ENCODE results near the gene FANCC. TPM values are rescaled to one million over a fixed set of nuclear protein-coding genes. Genes with fewer than 3 reads are reported as not detected.
A peak's percentile ranks its signal among the peaks of the same experiment; 100 is the strongest.
"Not testable (repeated sequence)": the region's sequence is repeated elsewhere in the genome, so short reads cannot be mapped to it uniquely, and the experiment has no call there.

FANCC gene
- total RNA-seq, 3 donors from 2014 or later (not counting 1 experiment from before 2014, with no cell fraction given) = 9.9 to 18.9 (median 12.8) TPM

DNA sequence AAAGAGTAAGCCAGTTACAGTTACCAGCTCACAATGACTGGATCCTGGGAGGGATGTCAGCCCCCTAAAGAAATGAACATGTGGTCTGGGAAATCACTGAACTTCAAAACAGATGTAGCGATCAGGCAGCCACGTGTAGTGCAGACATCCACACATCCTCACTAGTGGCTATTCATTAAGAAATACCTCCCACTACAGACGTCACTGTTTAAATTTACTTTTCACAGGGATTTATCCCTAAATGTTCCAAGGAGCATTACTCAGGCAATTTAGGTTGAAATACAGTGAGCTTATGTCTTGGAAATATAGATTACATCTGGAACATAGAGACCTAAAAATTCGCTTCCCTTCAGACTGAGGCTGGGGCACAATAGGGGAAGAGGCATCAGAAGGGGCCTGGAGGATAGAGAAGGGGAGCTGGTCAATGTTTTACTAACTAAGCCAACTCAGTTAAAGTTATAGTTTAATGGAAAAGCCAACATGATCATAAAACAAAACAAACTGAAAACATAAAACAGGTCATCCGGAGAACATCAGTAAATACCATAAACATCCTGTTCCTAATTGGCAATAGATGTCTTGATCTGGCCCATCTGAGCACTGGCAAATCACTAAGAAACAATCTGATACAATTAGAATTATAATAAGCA is 92.3 kb downstream of the FANCC start:
- Histone ChIP-seq H3K4me3 (ENCODE audit: low read length) (no peak overlapping the region), H3K4me1 (ENCODE audit: control insufficient read depth, insufficient read depth, low read length) (no peaks in the 10 kb centered on the region), H3K27ac (ENCODE audit: low read length) (no peak overlapping the region), H3K27me3 (ENCODE audit: control insufficient read depth, insufficient read depth, low read length) (no peaks in the 10 kb centered on the region), H3K36me3 (ENCODE audit: control insufficient read depth, insufficient read depth, low read length) (no peaks in the 10 kb centered on the region), H3K9me3 (ENCODE audit: control insufficient read depth, insufficient read depth, low read length) (no peaks in the 10 kb centered on the region)
- Mint-ChIP-seq H3K4me3 (no peak overlapping the region), H3K4me1 (peaks cover 6% of the 10 kb centered on the region in 2 donors), H3K36me3 (no peaks in the 10 kb centered on the region), H3K27me3 (ENCODE audit: low read depth in 2 of 2) (no peaks in the 10 kb centered on the region), H3K9me3 (no peaks in the 10 kb centered on the region), H3K27ac (no peak overlapping the region)
- intact Hi-C loops (cut with micrococcal nuclease) = no loop called here
- no peak for DNase-seq
- TF ChIP-seq, protein P1, sequence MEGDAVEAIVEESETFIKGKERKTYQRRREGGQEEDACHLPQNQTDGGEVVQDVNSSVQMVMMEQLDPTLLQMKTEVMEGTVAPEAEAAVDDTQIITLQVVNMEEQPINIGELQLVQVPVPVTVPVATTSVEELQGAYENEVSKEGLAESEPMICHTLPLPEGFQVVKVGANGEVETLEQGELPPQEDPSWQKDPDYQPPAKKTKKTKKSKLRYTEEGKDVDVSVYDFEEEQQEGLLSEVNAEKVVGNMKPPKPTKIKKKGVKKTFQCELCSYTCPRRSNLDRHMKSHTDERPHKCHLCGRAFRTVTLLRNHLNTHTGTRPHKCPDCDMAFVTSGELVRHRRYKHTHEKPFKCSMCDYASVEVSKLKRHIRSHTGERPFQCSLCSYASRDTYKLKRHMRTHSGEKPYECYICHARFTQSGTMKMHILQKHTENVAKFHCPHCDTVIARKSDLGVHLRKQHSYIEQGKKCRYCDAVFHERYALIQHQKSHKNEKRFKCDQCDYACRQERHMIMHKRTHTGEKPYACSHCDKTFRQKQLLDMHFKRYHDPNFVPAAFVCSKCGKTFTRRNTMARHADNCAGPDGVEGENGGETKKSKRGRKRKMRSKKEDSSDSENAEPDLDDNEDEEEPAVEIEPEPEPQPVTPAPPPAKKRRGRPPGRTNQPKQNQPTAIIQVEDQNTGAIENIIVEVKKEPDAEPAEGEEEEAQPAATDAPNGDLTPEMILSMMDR (IDR thresholded peaks at IDR 0.05) = no peak
- 91% methylated on average over 5 of the region's 5 CpGs for WGBS (ENCODE audit: insufficient coverage)
- no peak for ATAC-seq

DNA sequence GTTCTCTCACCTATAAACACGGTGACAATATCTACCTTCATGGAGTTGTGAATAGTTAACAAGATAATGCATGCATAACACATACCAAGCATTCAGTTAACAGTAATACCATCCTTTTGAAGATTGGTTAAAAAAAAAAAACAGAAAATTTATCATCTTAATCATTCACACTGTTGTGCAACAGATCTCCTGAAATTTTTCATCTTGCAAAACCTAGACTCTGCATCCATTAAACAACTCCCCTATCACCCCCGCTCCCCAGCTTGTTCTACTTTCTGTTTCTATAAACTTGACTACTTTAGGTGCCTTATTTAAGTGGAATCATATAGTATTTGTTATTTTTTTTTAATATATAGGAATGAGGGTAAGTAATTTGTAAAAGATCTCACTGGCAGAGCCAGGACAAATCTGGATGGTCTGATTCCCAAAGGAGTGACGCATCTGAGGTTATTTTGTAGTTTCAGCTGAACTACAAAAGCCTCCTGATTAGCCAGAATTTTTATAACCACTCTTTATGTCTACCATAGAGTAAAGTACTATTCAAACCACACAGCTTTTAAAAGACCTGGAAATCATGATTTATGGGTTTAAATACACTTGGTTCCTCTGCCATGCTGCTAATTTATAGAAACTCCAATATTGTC is 93.0 kb downstream of the FANCC start:
- Histone ChIP-seq H3K27me3 (ENCODE audit: control insufficient read depth, insufficient read depth, low read length) (no peaks in the 10 kb centered on the region), H3K36me3 (ENCODE audit: control insufficient read depth, insufficient read depth, low read length) (no peaks in the 10 kb centered on the region), H3K4me1 (ENCODE audit: control insufficient read depth, insufficient read depth, low read length) (no peaks in the 10 kb centered on the region), H3K27ac (ENCODE audit: low read length) (no peak overlapping the region), H3K9me3 (ENCODE audit: control insufficient read depth, insufficient read depth, low read length) (no peaks in the 10 kb centered on the region), H3K4me3 (ENCODE audit: low read length) (no peak overlapping the region)
- no peaks in the 10 kb centered on the region for H3K9me3 Mint-ChIP-seq
- H3K27me3 Mint-ChIP-seq (ENCODE audit: low read depth in 2 of 2) = no peaks in the 10 kb centered on the region
- no peak overlapping the region for H3K27ac Mint-ChIP-seq
- no peak for DNase-seq
- intact Hi-C loops (cut with micrococcal nuclease) = no loop called here
- TF ChIP-seq, protein P1 (IDR thresholded peaks at IDR 0.05) = no peak
- 100% methylated on average over 1 of the region's 3 CpGs for WGBS (ENCODE audit: insufficient coverage)
- no peaks in the 10 kb centered on the region for H3K36me3 Mint-ChIP-seq
- ATAC-seq = peak in 1 of 3 donors; percentile 43
- no peak overlapping the region for H3K4me3 Mint-ChIP-seq
- H3K4me1 Mint-ChIP-seq = peaks cover 5 to 6% of the 10 kb centered on the region in 2 donors

DNA sequence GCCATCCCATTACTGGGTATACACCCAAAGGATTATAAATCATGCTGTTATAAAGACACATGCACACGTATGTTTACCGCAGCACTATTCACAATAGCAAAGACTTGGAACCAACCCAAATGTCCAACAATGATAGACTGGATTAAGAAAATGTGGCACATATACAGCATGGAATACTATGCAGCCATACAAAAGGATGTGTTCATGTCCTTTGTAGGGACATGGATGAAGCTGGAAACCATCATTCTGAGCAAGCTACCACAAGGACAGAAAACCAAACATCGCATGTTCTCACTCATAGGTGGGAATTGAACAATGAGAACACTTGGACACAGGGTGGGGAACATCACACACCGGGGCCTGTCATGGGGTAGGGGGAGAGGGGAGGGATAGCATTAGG is 97.2 kb downstream of the FANCC start:
- ATAC-seq; H3K27ac ChIP-seq (ENCODE audit: low read length); H3K4me3 Mint-ChIP-seq; H3K4me1 Mint-ChIP-seq; DNase-seq; H3K27me3 ChIP-seq (ENCODE audit: control insufficient read depth, insufficient read depth, low read length); H3K36me3 ChIP-seq (ENCODE audit: control insufficient read depth, insufficient read depth, low read length); H3K27me3 Mint-ChIP-seq (ENCODE audit: low read depth in 2 of 2); H3K4me3 ChIP-seq (ENCODE audit: low read length); H3K4me1 ChIP-seq (ENCODE audit: control insufficient read depth, insufficient read depth, low read length); H3K9me3 Mint-ChIP-seq; intact Hi-C loops (cut with micrococcal nuclease); H3K9me3 ChIP-seq (ENCODE audit: control insufficient read depth, insufficient read depth, low read length); H3K27ac Mint-ChIP-seq; H3K36me3 Mint-ChIP-seq: not testable (repeated sequence)
- WGBS (ENCODE audit: insufficient coverage) = no CpG with 5 or more reads among the region's 4 CpGs

DNA sequence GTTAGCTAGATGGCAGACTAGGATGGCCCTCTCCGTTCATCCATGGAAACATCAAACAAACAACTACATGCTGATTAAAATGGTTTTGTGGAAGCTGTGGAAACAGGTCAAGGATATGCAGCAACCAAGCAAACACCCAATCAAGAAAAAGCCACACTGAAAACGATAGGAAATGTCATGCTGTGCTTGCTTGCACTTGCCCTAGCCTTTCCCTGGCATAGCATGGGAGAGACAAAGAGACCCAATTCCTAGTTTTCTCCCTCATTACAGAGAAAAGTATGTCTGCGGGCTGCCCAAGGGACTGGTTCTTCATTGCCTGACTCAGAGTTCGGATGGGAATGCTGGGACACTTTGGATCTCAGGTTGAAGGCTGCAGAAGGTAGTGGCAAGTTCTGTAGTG is 98.7 kb downstream of the FANCC start:
- ATAC-seq = no peak
- DNase-seq = no peak
- Mint-ChIP-seq H3K4me3 (no peak overlapping the region), H3K4me1 (no peaks in the 10 kb centered on the region), H3K9me3 (no peaks in the 10 kb centered on the region), H3K36me3 (no peaks in the 10 kb centered on the region), H3K27me3 (ENCODE audit: low read depth in 2 of 2) (no peaks in the 10 kb centered on the region), H3K27ac (no peak overlapping the region)
- Histone ChIP-seq H3K27ac (ENCODE audit: low read length) (no peak overlapping the region), H3K27me3 (ENCODE audit: control insufficient read depth, insufficient read depth, low read length) (no peaks in the 10 kb centered on the region), H3K4me1 (ENCODE audit: control insufficient read depth, insufficient read depth, low read length) (no peaks in the 10 kb centered on the region), H3K36me3 (ENCODE audit: control insufficient read depth, insufficient read depth, low read length) (no peaks in the 10 kb centered on the region), H3K4me3 (ENCODE audit: low read length) (no peak overlapping the region), H3K9me3 (ENCODE audit: control insufficient read depth, insufficient read depth, low read length) (no peaks in the 10 kb centered on the region)
- TF ChIP-seq, protein P1 (IDR thresholded peaks at IDR 0.05) = no peak
- WGBS (ENCODE audit: insufficient coverage) = 92% methylated on average over 3 of the region's 4 CpGs
- intact Hi-C loops (cut with micrococcal nuclease) = no loop called here

Measured in natural killer cell (primary cell).